ENCODE results near the gene PDZRN4.

The PDZRN4 gene

GRCh38 chr12:41531147-41531829 lies 343.2 kb downstream of the PDZRN4 start:
- TF ChIP-seq CTCF (IDR thresholded peaks at IDR 0.05): no peak

- TF ChIP-seq CTCF (IDR thresholded peaks at IDR 0.05): no peak
These were observed 344.0 kb downstream of the PDZRN4 start for GRCh38 chr12:41532072-41532471.

GRCh38 chr12:41536813-41537490 lies 348.8 kb downstream of the PDZRN4 start:
- TF ChIP-seq CTCF (IDR thresholded peaks at IDR 0.05): no peak

GRCh38 chr12:41537522-41537921 lies 349.4 kb downstream of the PDZRN4 start:
- no peak for TF ChIP-seq CTCF (IDR thresholded peaks at IDR 0.05)

- no peak for TF ChIP-seq CTCF (IDR thresholded peaks at IDR 0.05)
These were observed 357.6 kb downstream of the PDZRN4 start for GRCh38 chr12:41545761-41546160.

- TF ChIP-seq CTCF (IDR thresholded peaks at IDR 0.05): no peak
These were observed 360.8 kb downstream of the PDZRN4 start for GRCh38 chr12:41548926-41549325.

GRCh38 chr12:41552588-41552987 lies 364.5 kb downstream of the PDZRN4 start:
- TF ChIP-seq CTCF (IDR thresholded peaks at IDR 0.05): no peak

Measured in LNCAP (cell line).